Heart left ventricle (tissue), 16 donors: ENCODE results near the gene RAVER1. TPM values are rescaled to one million over a fixed set of nuclear protein-coding genes. Genes with fewer than 3 reads are reported as not detected.
"Not testable (repeated sequence)": the region's sequence is repeated elsewhere in the genome, so short reads cannot be mapped to it uniquely, and the experiment has no call there.

Experiments
- ATAC-seq, 4 donors: fragments of 200-7000 bp; cut with Tn5 transposase; one replicate each; pipeline ENCODE4 v1.9.1; 2020 to 2022; ENCODE audit warnings: moderate library complexity in 4 of 4, mild to moderate bottlenecking in 3 of 4, moderate number of reproducible peaks in 1 of 4
- DNase-seq, 5 donors: peaks; one replicate each; pipeline ENCODE4 v3.0.0-alpha.2; 2020
- H3K27ac ChIP-seq, 12 donors: fragments of 200-600 bp; sonication (generic) in 4 of 12; one replicate each; pipeline versions ENCODE4 v1.5.0 to v1.8.0; 2016 to 2022; ENCODE audit warnings: mild to moderate bottlenecking in 2 of 12
- H3K27me3 ChIP-seq, 9 donors: fragments of 200-600 bp; sonication (generic) in 2 of 9; one replicate each; pipeline versions ENCODE4 v1.5.1 to v1.8.0; 2016 to 2022; ENCODE audit warnings: mild to moderate bottlenecking in 3 of 9
- H3K36me3 ChIP-seq, 9 donors: fragments of 200-600 bp; sonication (generic) in 2 of 9; one replicate each; pipeline versions ENCODE4 v1.5.0 to v1.8.0; 2018 to 2022; ENCODE audit warnings: mild to moderate bottlenecking in 2 of 9
- H3K4me1 ChIP-seq, 12 donors: fragments of 200-600 bp; sonication (generic) in 4 of 12; one replicate each; pipeline versions ENCODE4 v1.5.0 to v1.8.0; 2016 to 2022; ENCODE audit warnings: mild to moderate bottlenecking in 3 of 12
- H3K4me3 ChIP-seq, 12 donors: fragments of 200-600 bp; sonication (generic) in 4 of 12; one replicate each; pipeline versions ENCODE4 v1.5.0 to v1.8.0; 2017 to 2022; ENCODE audit warnings: mild to moderate bottlenecking in 9 of 12, moderate library complexity in 4 of 12
- H3K9me3 ChIP-seq, 12 donors: fragments of 200-600 bp; sonication (generic) in 4 of 12; one replicate each; pipeline versions ENCODE4 v1.5.0 to v1.8.0; 2016 to 2022; ENCODE audit warnings: mild to moderate bottlenecking in 1 of 12
- POLR2A ChIP-seq, 2 donors: fragments of 450-650 bp; IDR thresholded peaks; one replicate each; pipeline ENCODE4 v1.6.1; 2017; ENCODE audit warnings: antibody characterized with exemption in 2 of 2, mild to moderate bottlenecking in 2 of 2, moderate library complexity in 2 of 2
- WGBS, 4 donors: extraction: QIAGEN DNeasy Blood & Tissue Kit in 2 of 4; methylation state at CpG; one replicate each; pipeline versions ENCODE4 v1.1.5 to v1.1.7; 2013 to 2018; 5-methylcytosine and 5-hydroxymethylcytosine counted together
- intact Hi-C, 10 donors: fragments of 100-400 bp; cut with DNase I; formaldehyde crosslinking; loops; one replicate each; pipeline versions ENCODE4 v1.11.1 to v1.14.2; 2022
- polyA plus RNA-seq, 2 donors: library from polyadenylated mRNA; stranded (reverse); fragments of 200-250 nt; gene quantifications; one replicate each; pipeline ENCODE4 v1.2.3, GENCODE V29; 2013
- total RNA-seq, 9 donors: library from RNA; depleted of rRNA in 2 of 9; stranded (reverse); fragments of >200 nt in 2 of 9; fragmentation: NEBNext Ultra II Directional in 3 of 9; extraction: Animal tissue kit (Norgen Biotek cat#: 25700) in 3 of 9; gene quantifications; one replicate each; pipeline versions ENCODE4 v1.1.0 to v1.2.4, GENCODE V29; 2016 to 2023
- TF ChIP-seq, protein P1 (sequence below), 12 donors: fragments of 200-600 bp; sonication (generic) in 4 of 12; IDR thresholded peaks; one replicate each; pipeline versions ENCODE4 v1.5.0 to v1.8.0; 2018 to 2022; ENCODE audit warnings: antibody characterized with exemption in 12 of 12, mild to moderate bottlenecking in 5 of 12
- donor health status: ischemic (EF 13 %, LVEDD 7.1; RV severe dilation, severe dysfunction).
- donor health status: healthy with polysubstance abuse.
- donor health status: DM: no; HTN: yes; CAD: no.
- donor health status: DM: no; HTN: no; CAD: no.
- donor health status: ischemic (EF 25% LVEDD 6.9; RV normal size, moderate dysfunction).
- donor health status: ischemic (EF 25% LVEDD 5.7; RV mildly dilated, moderate dysfunction).
- donor health status: healthy.
- donor health status: DM: yes; HTN: yes; CAD: no.
- donor health status: ischemic (EF 35%, LVEDD 5.7; RV mildly dilated, moderate dysfunction).
- donor health status: nonischemic (EF 11% LVEDD 7.7; RV severe dilation, severe dysfunction).
- donor health status: DM: yes; HTN: yes; CAD: no.
- donor health status: PGD.
- donor health status: ischemic (EF 29% LVEDD 5.4; RV normal size, mild dysfunction).
- donor health status: nonischemic (EF 23%, LVEDD 6.1; RV moderate dilation, normal function).

The RAVER1 gene
- total and polyA plus RNA-seq, 11 donors, result 5.9 to 22.5 (median 14.0) TPM

- TF ChIP-seq POLR2A (IDR thresholded peaks at IDR 0.05), result no peak
- TF ChIP-seq, protein P1, sequence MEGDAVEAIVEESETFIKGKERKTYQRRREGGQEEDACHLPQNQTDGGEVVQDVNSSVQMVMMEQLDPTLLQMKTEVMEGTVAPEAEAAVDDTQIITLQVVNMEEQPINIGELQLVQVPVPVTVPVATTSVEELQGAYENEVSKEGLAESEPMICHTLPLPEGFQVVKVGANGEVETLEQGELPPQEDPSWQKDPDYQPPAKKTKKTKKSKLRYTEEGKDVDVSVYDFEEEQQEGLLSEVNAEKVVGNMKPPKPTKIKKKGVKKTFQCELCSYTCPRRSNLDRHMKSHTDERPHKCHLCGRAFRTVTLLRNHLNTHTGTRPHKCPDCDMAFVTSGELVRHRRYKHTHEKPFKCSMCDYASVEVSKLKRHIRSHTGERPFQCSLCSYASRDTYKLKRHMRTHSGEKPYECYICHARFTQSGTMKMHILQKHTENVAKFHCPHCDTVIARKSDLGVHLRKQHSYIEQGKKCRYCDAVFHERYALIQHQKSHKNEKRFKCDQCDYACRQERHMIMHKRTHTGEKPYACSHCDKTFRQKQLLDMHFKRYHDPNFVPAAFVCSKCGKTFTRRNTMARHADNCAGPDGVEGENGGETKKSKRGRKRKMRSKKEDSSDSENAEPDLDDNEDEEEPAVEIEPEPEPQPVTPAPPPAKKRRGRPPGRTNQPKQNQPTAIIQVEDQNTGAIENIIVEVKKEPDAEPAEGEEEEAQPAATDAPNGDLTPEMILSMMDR (IDR thresholded peaks at IDR 0.05), result no peak
- Histone ChIP-seq H3K27ac (peak overlapping the region; percentile 41 to 90 (median 82)), H3K4me1 (peaks cover 0 to 37% (median 12%) of the 10 kb centered on the region in 12 donors), H3K36me3 (peaks cover 0 to 25% (median 21%) of the 10 kb centered on the region in 9 donors), H3K27me3 (no peaks in the 10 kb centered on the region), H3K9me3 (no peaks in the 10 kb centered on the region), H3K4me3 (peak overlapping the region; percentile 71 to 99 (median 90))
- ATAC-seq, result no peak
- WGBS, 4 donors, result 2 to 3% (median 2%) methylated on average over 10 of the region's 10 CpGs
- intact Hi-C loops, result loop anchor here in 7 of 10 donors (2.0 to 10.0 kb wide), 5 partner anchors 45 to 445 kb away; partner anchors contain the start of genes OLFM2 (in 3 of the 7), RAVER1 (in 3 of the 7), ICAM3 (in 2 of the 7) and EIF3G (in 1 of the 7)
- no peak for DNase-seq
Measured at GRCh38 chr19:10379880-10380312, 46.6 kb upstream of the RAVER1 start.

GRCh38 chr19:10378124-10378523, 44.8 kb upstream of the RAVER1 start:
- peaks cover 0 to 40% (median 12%) of the 10 kb centered on the region in 12 donors for H3K4me1 ChIP-seq
- 94 to 97% (median 95%) methylated on average over 7 to 8 of the region's 8 CpGs for WGBS, 4 donors
- no peaks in the 10 kb centered on the region for H3K27me3 ChIP-seq
- no peak for DNase-seq
- no peaks in the 10 kb centered on the region for H3K9me3 ChIP-seq
- TF ChIP-seq POLR2A (IDR thresholded peaks at IDR 0.05), result no peak
- TF ChIP-seq, protein P1 (IDR thresholded peaks at IDR 0.05), result no peak
- intact Hi-C loops, result no loop called here
- ATAC-seq, result no peak
- no peak overlapping the region for H3K4me3 ChIP-seq
- H3K27ac ChIP-seq, result no peak overlapping the region
- peaks cover 0 to 37% (median 30%) of the 10 kb centered on the region in 9 donors for H3K36me3 ChIP-seq

DNA sequence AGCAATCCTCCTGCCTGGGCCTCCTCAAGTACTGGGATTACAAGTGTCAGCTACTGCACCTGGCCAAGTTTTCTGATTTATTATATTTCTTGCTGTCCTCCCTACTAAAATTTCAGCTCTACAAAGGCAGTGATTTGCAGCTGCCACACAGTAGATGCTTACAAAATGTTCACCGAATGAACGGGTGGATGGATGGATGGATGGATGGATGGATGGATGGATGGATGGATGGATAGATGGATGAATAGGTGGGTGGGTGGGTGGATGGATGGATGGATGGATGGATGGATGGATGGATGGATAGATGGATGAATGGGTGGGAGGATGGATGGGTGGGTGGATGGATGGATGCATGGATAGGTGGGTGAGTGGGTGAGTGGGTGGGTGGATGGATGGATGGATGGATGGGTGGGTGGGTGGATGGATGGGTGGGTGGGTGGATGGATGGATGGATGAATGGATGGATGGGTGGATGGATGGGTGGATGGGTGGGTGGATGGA, 43.9 kb upstream of the RAVER1 start:
- Histone ChIP-seq H3K4me1 (peaks cover 0 to 41% (median 11%) of the 10 kb centered on the region in 12 donors), H3K36me3 (peaks cover 0 to 46% (median 37%) of the 10 kb centered on the region in 9 donors)
- H3K27me3 ChIP-seq, ATAC-seq, H3K27ac ChIP-seq, intact Hi-C loops, H3K4me3 ChIP-seq, DNase-seq, H3K9me3 ChIP-seq: not testable (repeated sequence)
- WGBS, 4 donors, result 94 to 97% (median 94%) methylated on average over 2 of the region's 2 CpGs

DNA sequence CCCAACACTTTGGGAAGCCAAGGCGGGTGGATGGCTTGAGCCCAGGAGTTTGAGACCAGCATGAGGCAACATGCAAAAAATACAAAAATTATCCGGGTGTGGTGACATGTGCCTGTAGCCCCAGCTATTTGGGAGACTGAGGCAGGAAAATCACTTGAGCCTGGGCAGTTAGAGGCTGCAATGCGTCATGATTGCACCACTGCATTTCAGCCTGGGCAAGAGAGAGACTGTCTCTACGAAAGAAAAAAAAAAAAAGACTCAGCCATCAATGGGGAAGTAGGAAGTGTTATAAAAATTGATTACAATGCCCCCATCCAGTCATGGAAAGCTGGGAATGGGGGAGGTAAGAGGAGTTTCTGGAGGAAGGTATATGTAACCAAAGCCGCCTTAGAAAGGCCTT, 41.6 kb upstream of the RAVER1 start:
- Histone ChIP-seq H3K36me3 (peaks cover 0 to 67% (median 54%) of the 10 kb centered on the region in 9 donors), H3K27me3 (no peaks in the 10 kb centered on the region), H3K4me1 (peaks cover 0 to 34% (median 8%) of the 10 kb centered on the region in 12 donors), H3K9me3 (no peaks in the 10 kb centered on the region), H3K4me3 (no peak overlapping the region), H3K27ac (no peak overlapping the region)
- WGBS, 4 donors, result 86 to 96% (median 89%) methylated on average over 5 of the region's 5 CpGs
- ATAC-seq (no peak), DNase-seq (no peak)
- intact Hi-C loops, result no loop called here
- TF ChIP-seq, protein P1 (IDR thresholded peaks at IDR 0.05), result no peak
- TF ChIP-seq POLR2A (IDR thresholded peaks at IDR 0.05), result no peak
